Activated CD4-positive, alpha-beta T cell treated with anti-CD3 and anti-CD28 coated beads for 4 hours (primary cell): Measurements from ENCODE around the gene ZFAND4.
A peak's percentile ranks its signal among the peaks of the same experiment; 100 is the strongest.
"Not testable (repeated sequence)": the region's sequence is repeated elsewhere in the genome, so short reads cannot be mapped to it uniquely, and the experiment has no call there.

ENCODE experiments used
- DNase-seq, 2 donors: peaks; one replicate each; pipeline ENCODE4 v3.0.0-alpha.2; 2020

Gene ZFAND4

GRCh38 chr10:45586028-45586824, 86.3 kb downstream of the ZFAND4 start:
- DNase-seq: no peak

GRCh38 chr10:45585131-45585530, 87.4 kb downstream of the ZFAND4 start:
- no peak for DNase-seq

GRCh38 chr10:45582386-45582781, 90.2 kb downstream of the ZFAND4 start:
- DNase-seq: no peak

- peak; percentile 7 to 11 for DNase-seq
These were observed 90.8 kb downstream of the ZFAND4 start for GRCh38 chr10:45581582-45582385.

GRCh38 chr10:45581216-45581549, 91.4 kb downstream of the ZFAND4 start:
- no peak for DNase-seq

GRCh38 chr10:45580371-45581215, 92.0 kb downstream of the ZFAND4 start:
- no peak for DNase-seq

- DNase-seq: no peak
These were observed 94.1 kb downstream of the ZFAND4 start for GRCh38 chr10:45578384-45578971.

GRCh38 chr10:45575966-45576597, 96.5 kb downstream of the ZFAND4 start:
- DNase-seq: no peak

- not testable (repeated sequence) for DNase-seq
These were observed 97.4 kb downstream of the ZFAND4 start for GRCh38 chr10:45575032-45575761.

- no peak for DNase-seq
These were observed 103.1 kb downstream of the ZFAND4 start for GRCh38 chr10:45569471-45569870.

- DNase-seq: no peak
These were observed 106.2 kb downstream of the ZFAND4 start for GRCh38 chr10:45566415-45566814.
